CD4-positive, alpha-beta T cell treated with Interferon alpha-2 for 1 hour (primary cell): ENCODE measurements around the gene LCN12.
A peak's percentile ranks its signal among the peaks of the same experiment; 100 is the strongest.

ENCODE experiments used
- DNase-seq, 2 donors: peaks; one replicate each; pipeline ENCODE4 v3.0.0-alpha.2; 2020 to 2022

LCN12 gene

GRCh38 chr9:136945333-136946227 lies 6.5 kb upstream of the LCN12 start:
- DNase-seq = no peak

- no peak for DNase-seq
Observed at GRCh38 chr9:136946228-136947027, 5.6 kb upstream of the LCN12 start.

GRCh38 chr9:136947028-136947891 lies 4.8 kb upstream of the LCN12 start:
- DNase-seq = no peak

- DNase-seq = peak in 1 of 2 donors; percentile 36
Observed at GRCh38 chr9:136947955-136948510, 4.0 kb upstream of the LCN12 start.

GRCh38 chr9:136949239-136949816 lies 2.7 kb upstream of the LCN12 start:
- DNase-seq = no peak

- DNase-seq = peak; percentile 95 to 97
Observed at GRCh38 chr9:136949817-136950655, 2.0 kb upstream of the LCN12 start.

GRCh38 chr9:136950656-136951276 lies 1.3 kb upstream of the LCN12 start:
- DNase-seq = no peak

GRCh38 chr9:136952321-136952850 lies 313 bp downstream of the LCN12 start:
- DNase-seq = no peak

GRCh38 chr9:136952876-136953770 lies 1.1 kb downstream of the LCN12 start:
- DNase-seq = no peak

- DNase-seq = no peak
Observed at GRCh38 chr9:136953771-136954269, 1.7 kb downstream of the LCN12 start.

- no peak for DNase-seq
Observed at GRCh38 chr9:136954270-136955083, 2.4 kb downstream of the LCN12 start.

- no peak for DNase-seq
Observed at GRCh38 chr9:136955202-136955942, 3.3 kb downstream of the LCN12 start.

- no peak for DNase-seq
Observed at GRCh38 chr9:136955943-136956335, 3.9 kb downstream of the LCN12 start.

- no peak for DNase-seq
Observed at GRCh38 chr9:136956604-136957003, 4.5 kb downstream of the LCN12 start.

GRCh38 chr9:136957461-136957860 lies 5.4 kb downstream of the LCN12 start:
- no peak for DNase-seq

- DNase-seq = no peak
Observed at GRCh38 chr9:136957901-136958300, 5.8 kb downstream of the LCN12 start.

- DNase-seq = no peak
Observed at GRCh38 chr9:136958473-136958872, 6.4 kb downstream of the LCN12 start.
